Left lobe of liver (tissue), 2 donors: ENCODE data around the gene TAX1BP3. TPM values are rescaled to one million over a fixed set of nuclear protein-coding genes. Genes with fewer than 3 reads are reported as not detected.
A peak's percentile ranks its signal among the peaks of the same experiment; 100 is the strongest.

ENCODE experiments used
- ATAC-seq: fragments of 200-7000 bp; cut with Tn5 transposase; one replicate; pipeline ENCODE4 v1.9.1; 2020; ENCODE audit warnings: mild to moderate bottlenecking, moderate library complexity
- DNase-seq: peaks from one replicate; pipeline ENCODE4 v3.0.0-alpha.2; 2020; ENCODE audit warnings: low spot score
- total RNA-seq: library from RNA; stranded (reverse); gene quantifications from one replicate; pipeline ENCODE4 v1.2.1, GENCODE V29; 2021
- donor health status: DM: no; HTN: no; CAD: no; lungs with moderate emphysema.
- donor health status: DM: no; HTN: yes; CAD: no.

TAX1BP3 gene
- total RNA-seq, 1 donor from 2014 or later, result 12.4 TPM

- DNase-seq (peak; percentile 65), ATAC-seq (peak; percentile 68)
Observed at GRCh38 chr17:3660311-3660891, 8.0 kb downstream of the TAX1BP3 start.

GRCh38 chr17:3659541-3660111, 8.8 kb downstream of the TAX1BP3 start:
- DNase-seq (peak; percentile 67), ATAC-seq (peak; percentile 66)

GRCh38 chr17:3658784-3659449, 9.5 kb downstream of the TAX1BP3 start:
- ATAC-seq (no peak), DNase-seq (no peak)

DNA sequence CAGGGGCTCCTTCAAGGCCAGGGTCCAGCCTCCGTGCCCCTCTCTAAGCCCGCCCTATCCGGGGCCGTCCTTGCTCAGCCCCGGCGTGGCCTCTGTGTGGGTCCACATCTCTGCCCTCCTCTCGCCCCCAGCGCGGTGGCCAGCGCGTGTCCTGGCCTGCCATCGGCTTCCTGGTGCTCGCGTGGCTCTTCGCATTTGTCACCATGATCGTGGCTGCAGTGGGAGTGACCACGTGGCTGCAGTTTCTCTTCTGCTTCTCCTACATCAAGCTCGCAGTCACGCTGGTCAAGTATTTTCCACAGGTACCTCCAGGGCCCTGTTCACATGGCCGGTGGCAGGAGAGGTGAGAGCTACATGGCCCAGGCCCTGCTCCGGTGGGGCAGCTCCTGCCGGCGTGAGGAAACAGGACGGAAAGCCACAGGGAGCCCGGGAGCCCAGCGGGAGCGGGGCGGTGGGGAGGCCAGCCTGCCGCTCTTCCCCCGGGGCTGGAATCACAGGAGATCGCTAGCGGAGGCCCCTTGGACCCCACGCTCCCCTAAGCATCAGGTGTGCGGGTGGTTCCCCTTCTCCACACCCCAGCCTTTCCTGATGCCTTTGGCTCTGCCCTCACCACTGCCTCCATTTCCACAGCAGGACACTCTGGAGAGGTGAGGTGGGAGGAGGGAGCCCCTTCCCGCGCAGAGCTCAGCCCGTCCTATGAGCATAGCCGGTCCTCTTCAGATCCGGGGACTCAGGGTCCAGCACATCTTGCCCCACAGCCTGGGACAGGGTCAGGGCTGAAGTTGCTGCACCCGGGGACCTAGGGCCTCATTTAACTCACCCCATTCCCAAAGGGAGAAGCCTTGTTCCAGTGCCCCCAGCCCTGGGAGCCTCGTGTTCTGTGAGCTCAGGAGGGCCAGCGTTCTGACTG, 10.2 kb downstream of the TAX1BP3 start:
- ATAC-seq (no peak), DNase-seq (no peak)

GRCh38 chr17:3657588-3657869, 10.8 kb downstream of the TAX1BP3 start:
- ATAC-seq (no peak), DNase-seq (no peak)

- DNase-seq (no peak), ATAC-seq (no peak)
Observed at GRCh38 chr17:3656755-3657587, 11.4 kb downstream of the TAX1BP3 start.

DNA sequence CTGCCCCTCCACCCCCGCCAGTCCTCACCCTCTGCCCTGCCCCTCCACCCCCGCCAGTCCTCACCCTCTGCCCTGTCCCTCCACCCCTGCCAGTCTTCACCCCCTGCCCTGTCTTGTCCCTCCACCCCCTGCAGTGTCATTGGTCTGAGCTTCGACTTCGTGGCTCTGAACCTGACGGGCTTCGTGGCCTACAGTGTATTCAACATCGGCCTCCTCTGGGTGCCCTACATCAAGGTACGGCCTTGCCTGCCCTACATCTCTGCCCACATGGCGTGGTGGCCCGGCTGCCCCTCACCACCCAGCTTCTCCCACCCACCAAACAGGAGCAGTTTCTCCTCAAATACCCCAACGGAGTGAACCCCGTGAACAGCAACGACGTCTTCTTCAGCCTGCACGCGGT, 12.0 kb downstream of the TAX1BP3 start:
- ATAC-seq (no peak), DNase-seq (no peak)

GRCh38 chr17:3655766-3656165, 12.6 kb downstream of the TAX1BP3 start:
- DNase-seq, result no peak
- ATAC-seq, result no peak

GRCh38 chr17:3647769-3648555, 20.4 kb downstream of the TAX1BP3 start:
- peak; percentile 76 for DNase-seq
- peak; percentile 93 for ATAC-seq

DNA sequence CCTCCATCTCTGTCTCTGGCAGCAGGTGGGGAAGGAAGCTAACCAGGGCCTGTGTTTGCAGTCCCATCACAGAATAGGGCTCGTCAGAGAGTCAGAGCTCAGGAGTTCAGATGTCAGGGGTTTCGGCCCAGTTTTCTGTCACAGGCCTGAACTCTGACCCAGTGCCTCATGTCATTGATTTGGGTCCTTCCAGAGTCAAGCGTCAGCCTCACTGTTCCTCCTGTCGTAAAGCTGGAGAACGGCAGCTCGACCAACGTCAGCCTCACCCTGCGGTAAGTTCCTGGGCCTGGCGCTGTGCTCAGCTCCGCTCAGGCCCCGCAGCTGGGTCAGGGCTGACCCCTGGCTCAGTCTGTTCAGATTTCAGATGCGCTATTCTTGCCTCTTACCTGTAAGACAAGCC, 21.1 kb downstream of the TAX1BP3 start:
- DNase-seq (peak; percentile 76), ATAC-seq (peak; percentile 87)

DNA sequence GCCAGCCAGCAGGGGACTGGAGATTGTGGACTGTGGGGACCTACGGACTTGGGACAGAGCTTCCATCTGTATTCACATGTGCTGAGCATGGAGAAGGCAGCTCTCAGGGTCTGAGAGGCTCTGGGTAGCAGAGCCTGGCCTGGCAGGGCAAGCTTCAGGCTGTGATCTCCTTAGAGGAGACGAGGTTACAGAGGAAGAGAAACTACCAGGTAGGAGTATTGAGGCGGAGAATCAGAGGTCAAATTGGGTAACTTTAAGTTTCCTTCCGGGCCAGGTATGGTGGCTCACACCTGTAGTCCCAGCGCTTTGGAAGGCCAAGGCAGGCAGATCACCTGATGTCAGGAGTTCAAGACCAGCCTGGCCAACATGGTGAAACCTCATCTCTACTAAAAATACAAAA, 23.1 kb downstream of the TAX1BP3 start:
- DNase-seq, result no peak
- no peak for ATAC-seq

DNA sequence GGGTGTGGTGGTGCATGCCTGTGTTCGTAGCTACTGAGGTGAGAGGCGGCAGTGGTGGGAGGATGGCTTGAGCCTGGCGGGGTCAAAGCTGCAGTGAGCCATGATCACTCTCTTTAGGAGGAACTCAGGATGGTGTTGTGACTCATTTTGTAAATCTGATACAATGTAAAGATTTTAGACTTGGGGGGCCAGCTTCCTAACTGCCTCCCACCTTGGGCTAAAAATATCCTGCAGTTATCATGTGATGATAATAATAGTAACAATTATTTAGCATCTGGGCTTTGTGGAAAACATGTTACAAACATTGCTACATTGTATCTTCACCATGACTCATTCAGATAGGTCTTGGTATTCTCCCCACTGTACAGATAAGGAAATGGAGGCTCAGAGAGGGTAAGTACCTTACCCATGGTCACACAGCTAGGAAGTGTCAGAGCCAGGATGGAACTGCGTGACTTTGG, 24.5 kb downstream of the TAX1BP3 start:
- DNase-seq (no peak), ATAC-seq (no peak)

- no peak for ATAC-seq
- no peak for DNase-seq
Observed at GRCh38 chr17:3641717-3642486, 26.5 kb downstream of the TAX1BP3 start.

GRCh38 chr17:3641014-3641413, 27.4 kb downstream of the TAX1BP3 start:
- DNase-seq (no peak), ATAC-seq (no peak)

DNA sequence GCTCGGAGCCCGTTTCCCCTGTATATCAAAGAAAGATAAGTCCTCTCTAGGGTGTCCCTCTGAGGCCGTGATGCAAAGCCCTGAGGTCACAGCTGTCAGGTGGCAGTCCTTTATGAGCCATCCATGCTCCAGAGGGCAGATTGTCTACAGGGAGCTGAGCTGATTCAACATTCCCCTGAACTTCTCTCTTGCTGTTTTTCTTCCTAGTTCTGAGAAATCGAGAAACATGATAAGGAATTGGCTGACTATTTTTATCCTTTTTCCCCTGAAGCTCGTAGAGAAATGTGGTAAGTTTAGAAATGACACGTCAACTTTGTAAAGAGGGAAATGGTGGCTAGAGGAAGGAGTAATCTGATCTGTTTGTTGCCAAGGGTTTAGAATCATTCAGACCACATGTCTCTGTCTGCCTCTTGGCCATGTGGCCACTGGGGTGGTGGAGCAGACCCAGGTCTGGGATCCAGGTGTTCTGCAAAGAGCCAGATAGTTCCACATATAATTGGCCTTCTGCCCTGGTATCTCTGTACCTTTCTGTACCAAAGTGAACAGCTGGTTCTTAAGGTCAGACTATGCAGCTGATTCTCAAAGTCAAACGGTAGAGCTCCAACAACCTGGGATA, 28.3 kb downstream of the TAX1BP3 start:
- DNase-seq, result no peak

DNA sequence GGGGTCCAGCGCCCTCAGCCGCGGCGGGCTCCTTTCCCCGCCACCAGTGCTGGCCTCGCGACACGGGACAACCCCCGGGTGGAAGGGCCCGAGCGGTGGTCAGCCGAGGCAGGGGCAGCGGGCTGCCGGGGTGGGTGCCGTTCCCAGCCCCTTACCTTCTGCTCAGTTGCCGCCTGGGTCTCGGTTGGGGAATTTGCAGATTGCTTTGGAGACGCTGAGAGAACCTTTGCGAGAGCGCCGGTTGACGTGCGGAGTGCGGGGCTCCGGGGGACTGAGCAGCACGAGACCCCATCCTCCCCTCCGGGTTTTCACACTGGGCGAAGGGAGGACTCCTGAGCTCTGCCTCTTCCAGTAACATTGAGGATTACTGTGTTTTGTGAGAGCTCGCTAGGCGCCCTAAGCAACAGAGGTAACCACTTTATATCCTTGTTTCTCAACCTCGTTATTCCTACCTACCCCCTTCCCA, 31.4 kb downstream of the TAX1BP3 start:
- ATAC-seq, result no peak
- no peak for DNase-seq

More for the DNA sequence above, 28.3 kb downstream of the TAX1BP3 start:
- ATAC-seq, result no peak

DNA sequence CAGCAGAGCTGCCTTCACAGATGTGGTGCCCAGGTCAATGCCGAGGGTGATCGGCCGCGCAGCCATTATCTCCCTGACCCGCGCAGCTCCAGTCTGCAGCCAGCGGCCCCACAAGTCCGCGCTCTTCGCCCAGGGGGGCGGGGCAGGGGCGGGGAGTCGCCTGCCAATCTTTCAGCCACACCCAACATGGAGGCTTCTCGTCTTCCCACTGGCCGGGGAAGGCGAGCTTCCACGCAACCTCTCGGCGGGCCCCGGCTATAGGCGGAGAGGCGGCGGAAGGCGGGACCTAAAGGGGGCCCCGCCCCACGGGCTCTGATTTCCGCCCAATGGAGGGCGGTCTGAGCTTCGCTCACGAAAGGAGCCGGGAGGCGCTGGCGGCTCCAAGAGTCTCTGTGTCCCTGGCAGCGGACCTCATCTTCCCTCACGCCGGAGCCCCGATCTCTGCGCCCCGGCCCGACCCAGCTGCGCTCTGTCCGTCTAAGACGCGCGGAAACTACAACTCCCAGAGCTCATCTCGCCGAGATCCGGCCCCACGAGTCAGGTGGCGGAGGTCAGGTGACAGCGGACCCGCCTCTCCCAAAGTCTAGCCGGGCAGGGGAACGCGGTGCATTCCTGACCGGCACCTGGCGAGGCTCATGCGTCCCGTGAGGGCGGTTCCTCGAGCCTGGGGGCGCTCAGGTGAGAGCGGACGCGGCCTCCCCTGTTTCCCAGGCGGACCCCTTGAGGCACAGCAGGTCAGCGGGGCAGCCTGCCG, 32.0 kb downstream of the TAX1BP3 start, which contains the start of the genes CTNS and SHPK:
Gene CTNS, plus strand, starts transcription at position 607 of the 754 bp plus-strand sequence. CDS start 3,447 bp downstream, outside the sequence.
Gene SHPK, minus strand, starts transcription at position 97 of the 754 bp plus-strand sequence. Its CDS starts 31 bp downstream, at position 66.
- ATAC-seq, result peak; percentile 89

More for the DNA sequence above, 32.0 kb downstream of the TAX1BP3 start, which contains the start of the genes CTNS and SHPK:
- peak; percentile 98 for DNase-seq
